ENCODE data around the gene PPID. TPM values are rescaled to one million over a fixed set of nuclear protein-coding genes. Genes with fewer than 3 reads are reported as not detected.
"Not testable (repeated sequence)": the region's sequence is repeated elsewhere in the genome, so short reads cannot be mapped to it uniquely, and the experiment has no call there.

The PPID gene
- total RNA-seq, 4 donors from 2014 or later: 15.6 to 23.9 (median 20.4) TPM

- DNase-seq (ENCODE audit: low spot score) (no peak), ATAC-seq (ENCODE audit: low FRiP score) (no peak)
- TF ChIP-seq CTCF (IDR thresholded peaks at IDR 0.05): no peak
Observed at GRCh38 chr4:158714937-158715336, 8.3 kb downstream of the PPID start.

- not testable (repeated sequence) for ATAC-seq (ENCODE audit: low FRiP score)
Observed at GRCh38 chr4:158712622-158713021, 10.6 kb downstream of the PPID start.

GRCh38 chr4:158710814-158711213, 12.4 kb downstream of the PPID start:
- no peak for ATAC-seq (ENCODE audit: low FRiP score)
- DNase-seq (ENCODE audit: low spot score): no peak

More at GRCh38 chr4:158712622-158713021, 10.6 kb downstream of the PPID start:
- not testable (repeated sequence) for DNase-seq (ENCODE audit: low spot score)

GRCh38 chr4:158704274-158704673, 18.9 kb downstream of the PPID start:
- no peak for TF ChIP-seq CTCF (IDR thresholded peaks at IDR 0.05)
- no peak for ATAC-seq (ENCODE audit: low FRiP score)

More at GRCh38 chr4:158710814-158711213, 12.4 kb downstream of the PPID start:
- TF ChIP-seq CTCF (IDR thresholded peaks at IDR 0.05): no peak

GRCh38 chr4:158688813-158689212, 34.4 kb downstream of the PPID start:
- TF ChIP-seq CTCF (IDR thresholded peaks at IDR 0.05): no peak
- no peak for ATAC-seq (ENCODE audit: low FRiP score)
- DNase-seq (ENCODE audit: low spot score): no peak

More at GRCh38 chr4:158704274-158704673, 18.9 kb downstream of the PPID start:
- DNase-seq (ENCODE audit: low spot score): no peak

- ATAC-seq (ENCODE audit: low FRiP score): no peak
- no peak for TF ChIP-seq CTCF (IDR thresholded peaks at IDR 0.05)
- no peak for DNase-seq (ENCODE audit: low spot score)
Observed at GRCh38 chr4:158682066-158682465, 41.1 kb downstream of the PPID start.

- TF ChIP-seq CTCF (IDR thresholded peaks at IDR 0.05): no peak
- no peak for ATAC-seq (ENCODE audit: low FRiP score)
- DNase-seq (ENCODE audit: low spot score): no peak
Observed at GRCh38 chr4:158681629-158682028, 41.6 kb downstream of the PPID start.

- TF ChIP-seq CTCF (IDR thresholded peaks at IDR 0.05): no peak
- ATAC-seq (ENCODE audit: low FRiP score) (no peak), DNase-seq (ENCODE audit: low spot score) (no peak)
Observed at GRCh38 chr4:158678767-158679166, 44.4 kb downstream of the PPID start.

Data from omental fat pad (tissue), 4 donors.